ENCODE results near the gene CENPF.
"Not testable (repeated sequence)": the region's sequence is repeated elsewhere in the genome, so short reads cannot be mapped to it uniquely, and the experiment has no call there.

Gene CENPF

DNA sequence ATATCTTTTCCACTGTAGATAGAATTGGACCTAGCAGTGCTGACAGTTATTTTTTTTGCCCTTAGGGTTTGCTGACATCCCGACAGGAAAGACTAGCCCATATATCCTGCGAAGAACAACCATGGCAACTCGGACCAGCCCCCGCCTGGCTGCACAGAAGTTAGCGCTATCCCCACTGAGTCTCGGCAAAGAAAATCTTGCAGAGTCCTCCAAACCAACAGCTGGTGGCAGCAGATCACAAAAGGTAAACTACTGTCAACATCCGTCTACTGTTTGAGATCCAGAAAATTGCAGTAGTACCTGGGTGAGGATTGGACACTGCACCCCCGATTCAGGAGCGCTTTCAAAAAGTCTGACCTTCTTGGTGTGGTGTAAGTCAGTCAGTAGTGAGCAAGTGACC is 55.8 kb downstream of the CENPF start:
- DNase-seq (ENCODE audit: low read depth, low spot score), result peak; percentile 60

DNA sequence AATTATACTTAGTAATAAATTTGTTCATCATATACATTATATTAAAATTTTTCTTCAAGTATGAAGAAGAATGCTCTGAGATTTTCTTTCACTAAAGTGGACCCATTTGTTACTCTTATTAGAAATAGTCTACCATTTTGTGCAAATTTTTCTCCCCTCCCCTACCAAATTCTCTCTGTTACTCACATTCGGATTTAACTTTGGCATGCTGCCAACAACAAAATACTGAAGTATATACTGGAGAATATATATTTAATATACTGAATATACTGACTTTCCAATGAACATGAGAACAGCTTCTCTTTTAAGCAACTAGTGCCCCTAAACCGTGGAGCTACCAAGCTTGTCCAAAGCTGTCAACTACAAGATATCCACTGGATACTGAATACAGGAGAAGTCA is 57.2 kb downstream of the CENPF start:
- no peak for DNase-seq (ENCODE audit: low read depth, low spot score)

GRCh38 chr1:214660900-214661299 is 57.9 kb downstream of the CENPF start:
- DNase-seq (ENCODE audit: low read depth, low spot score), result peak; percentile 88

DNA sequence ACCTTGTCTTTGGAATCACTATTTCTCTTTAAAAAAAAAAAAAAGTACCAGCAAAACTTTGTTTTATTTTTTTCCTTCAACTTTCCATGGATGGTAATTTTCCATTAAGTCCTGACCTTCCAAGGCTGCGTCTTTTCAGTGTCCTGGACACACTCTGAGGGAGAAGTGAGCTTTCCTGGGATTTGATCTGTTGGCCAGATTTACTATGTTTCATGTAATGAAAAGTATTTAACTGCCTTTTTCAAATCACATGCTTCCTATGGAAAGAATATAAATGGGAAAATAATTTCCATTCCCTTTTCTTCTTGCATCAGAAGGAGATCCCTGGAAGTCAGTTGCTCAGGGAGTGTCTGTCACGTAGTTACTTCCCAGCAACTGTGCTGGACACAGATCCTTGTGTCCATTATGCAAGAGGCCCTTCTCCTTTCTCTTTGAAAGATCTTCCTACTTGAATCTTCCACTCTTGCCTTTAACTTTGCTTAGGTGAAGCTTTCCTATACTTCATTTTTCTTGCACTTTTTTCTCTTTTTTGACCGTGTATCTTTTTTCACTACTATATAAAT is 59.3 kb downstream of the CENPF start:
- DNase-seq (ENCODE audit: low read depth, low spot score), result no peak

DNA sequence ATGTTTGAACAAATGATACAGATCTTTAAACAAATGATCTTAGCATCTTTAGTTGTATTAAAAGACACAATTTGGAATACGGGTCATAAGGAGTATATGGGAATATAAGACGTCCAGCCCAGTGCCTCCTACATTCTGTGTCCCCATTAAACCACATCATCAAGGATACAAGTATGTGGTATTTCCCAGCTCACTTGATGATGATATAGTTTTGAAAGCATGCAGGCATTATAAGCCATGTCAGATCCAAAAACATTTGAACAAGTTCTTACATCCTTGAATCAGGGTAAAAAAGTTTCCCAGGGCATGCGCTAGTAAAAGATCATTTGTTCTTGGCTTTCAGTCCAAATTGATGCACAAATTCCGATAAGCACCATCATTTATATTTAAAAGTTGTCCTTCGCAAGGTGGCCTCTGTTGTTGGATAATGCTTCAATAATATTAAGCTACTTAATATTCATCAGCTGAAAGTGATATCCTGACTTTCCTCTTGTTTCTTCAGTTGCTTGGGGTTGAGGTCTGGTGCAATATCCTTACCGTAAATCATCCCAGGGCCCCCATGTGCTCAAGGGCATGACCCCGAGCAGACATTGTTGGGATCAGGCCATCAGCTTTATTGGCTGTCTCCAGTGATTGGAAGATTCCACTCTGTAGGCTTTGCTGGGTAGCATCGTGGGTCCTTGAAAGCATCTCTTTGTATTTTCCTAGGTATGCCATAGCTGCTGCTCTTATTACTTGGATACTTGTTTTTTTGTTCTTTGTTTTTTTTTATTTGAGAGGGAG is 61.8 kb downstream of the CENPF start:
- DNase-seq (ENCODE audit: low read depth, low spot score), result peak; percentile 48

GRCh38 chr1:214665606-214666110 is 62.7 kb downstream of the CENPF start:
- peak; percentile 32 for DNase-seq (ENCODE audit: low read depth, low spot score)

DNA sequence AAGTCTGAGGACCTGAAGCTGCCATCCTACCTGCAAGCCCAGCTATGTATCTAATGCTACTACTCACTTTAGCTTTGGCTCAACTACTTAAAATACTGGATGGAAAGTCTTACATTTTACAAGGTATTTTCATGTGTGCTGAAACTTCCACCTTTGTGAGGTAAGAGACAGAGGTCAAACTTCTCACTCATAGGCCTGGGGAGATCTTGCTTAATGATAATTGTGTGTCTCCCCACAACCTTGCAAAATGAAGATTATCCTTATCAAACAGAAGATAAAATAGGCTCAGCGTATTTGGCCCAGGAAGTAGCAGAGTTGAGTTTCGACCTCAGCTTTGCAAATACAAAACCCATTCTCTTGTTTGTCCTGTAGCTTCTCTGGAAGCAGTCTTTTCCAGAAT is 63.7 kb downstream of the CENPF start:
- DNase-seq (ENCODE audit: low read depth, low spot score), result no peak

GRCh38 chr1:214670098-214670497 is 67.1 kb downstream of the CENPF start:
- DNase-seq (ENCODE audit: low read depth, low spot score), result peak; percentile 40

DNA sequence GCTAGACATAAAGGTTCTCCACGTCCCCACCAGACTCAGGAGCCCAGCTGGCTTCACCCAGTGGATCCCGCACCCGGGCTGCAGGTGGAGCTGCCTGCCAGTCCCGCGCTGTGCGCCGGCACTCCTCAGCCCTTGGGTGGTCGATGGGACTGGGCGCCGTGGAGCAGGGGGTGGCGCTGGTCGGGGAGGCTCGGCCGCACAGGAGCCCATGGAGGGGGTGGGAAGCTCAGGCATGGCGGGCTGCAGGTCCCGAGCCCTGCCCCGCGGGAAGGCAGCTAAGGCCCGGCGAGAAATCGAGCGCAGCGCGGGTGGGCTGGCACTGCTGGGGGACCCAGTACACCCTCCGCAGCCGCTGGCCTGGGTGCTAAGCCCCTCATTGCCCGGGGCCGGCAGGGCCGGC is 70.0 kb downstream of the CENPF start:
- not testable (repeated sequence) for DNase-seq (ENCODE audit: low read depth, low spot score)

- DNase-seq (ENCODE audit: low read depth, low spot score), result no peak
Observed at GRCh38 chr1:214673576-214673975, 70.6 kb downstream of the CENPF start.

DNA sequence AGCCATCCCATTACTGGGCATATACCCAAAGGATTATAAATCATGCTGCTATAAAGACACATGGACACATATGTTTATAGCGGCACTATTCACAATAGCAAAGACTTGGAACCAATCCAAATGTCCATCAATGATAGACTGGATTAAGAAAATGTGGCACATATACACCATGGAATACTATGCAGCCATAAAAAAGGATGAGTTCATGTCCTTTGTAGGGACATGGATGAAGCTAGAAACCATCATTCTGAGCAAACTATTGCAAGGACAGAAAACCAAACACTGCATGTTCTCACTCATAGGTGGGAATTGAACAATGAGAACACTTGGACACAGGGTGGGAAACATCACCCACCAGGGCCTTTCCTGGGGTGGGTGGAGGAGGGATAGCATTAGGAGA is 72.5 kb downstream of the CENPF start:
- not testable (repeated sequence) for DNase-seq (ENCODE audit: low read depth, low spot score)

DNA sequence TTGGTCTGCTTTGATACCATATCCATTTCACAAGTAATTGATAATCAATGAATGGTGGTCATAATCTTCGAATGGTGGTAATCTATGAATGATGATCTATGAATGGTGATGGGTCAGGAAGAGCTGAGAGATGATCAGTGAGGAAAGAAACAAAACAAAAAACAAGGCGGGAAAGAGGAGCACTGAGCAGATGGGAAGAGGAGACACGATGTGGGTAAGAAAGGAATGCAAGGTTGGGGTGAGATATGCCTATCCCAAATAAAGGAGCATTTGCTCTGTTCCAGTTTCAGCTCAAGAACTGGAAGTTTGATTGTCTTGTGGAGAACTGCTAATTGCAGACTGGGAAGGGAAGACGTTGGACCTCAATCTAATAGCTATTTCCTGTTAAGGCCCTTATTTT is 73.8 kb downstream of the CENPF start:
- no peak for DNase-seq (ENCODE audit: low read depth, low spot score)

DNA sequence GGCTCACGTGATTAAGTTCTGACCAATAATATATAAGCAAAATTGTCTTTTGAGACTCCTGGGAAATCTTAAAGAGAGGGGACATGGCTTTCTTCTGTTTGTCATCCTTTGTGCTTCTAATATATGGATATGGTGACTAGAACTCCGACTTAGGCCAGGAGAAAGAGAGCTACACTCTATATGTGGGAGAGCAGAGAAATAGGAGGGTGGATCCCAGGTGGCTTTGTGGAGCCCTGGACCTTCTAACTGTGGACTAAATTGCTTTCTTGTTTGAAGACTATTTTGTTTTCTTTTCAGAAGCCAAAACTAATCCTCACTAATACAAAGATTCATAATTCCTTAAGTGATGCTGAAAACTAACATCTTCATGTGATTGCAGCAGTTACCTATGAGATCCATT is 75.0 kb downstream of the CENPF start:
- DNase-seq (ENCODE audit: low read depth, low spot score), result no peak

GRCh38 chr1:214678386-214678785 is 75.4 kb downstream of the CENPF start:
- peak; percentile 43 for DNase-seq (ENCODE audit: low read depth, low spot score)

- no peak for DNase-seq (ENCODE audit: low read depth, low spot score)
Observed at GRCh38 chr1:214683621-214684020, 80.6 kb downstream of the CENPF start.

- DNase-seq (ENCODE audit: low read depth, low spot score), result peak; percentile 63
Observed at GRCh38 chr1:214685906-214686305, 82.9 kb downstream of the CENPF start.

GRCh38 chr1:214686497-214686896 is 83.5 kb downstream of the CENPF start:
- no peak for DNase-seq (ENCODE audit: low read depth, low spot score)

DNA sequence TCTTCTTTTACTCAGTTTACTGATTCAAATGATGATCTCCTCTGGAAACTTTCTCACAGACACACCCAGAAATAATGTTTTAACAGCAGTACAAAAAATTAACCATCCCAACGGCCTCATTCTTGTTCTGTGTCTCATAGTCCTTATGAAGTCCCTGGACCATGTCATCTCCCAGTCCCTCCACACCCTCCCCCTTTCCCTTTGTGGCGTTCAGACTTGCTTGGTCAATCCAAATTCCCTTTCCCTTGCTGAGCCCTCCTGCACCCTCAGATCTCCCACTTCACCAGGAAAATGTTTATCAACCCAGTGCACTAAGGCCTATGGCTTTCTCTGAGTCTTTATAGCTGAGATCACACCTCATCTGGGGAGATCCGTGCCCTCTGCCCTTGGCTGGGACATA is 85.9 kb downstream of the CENPF start:
- DNase-seq (ENCODE audit: low read depth, low spot score), result no peak

DNA sequence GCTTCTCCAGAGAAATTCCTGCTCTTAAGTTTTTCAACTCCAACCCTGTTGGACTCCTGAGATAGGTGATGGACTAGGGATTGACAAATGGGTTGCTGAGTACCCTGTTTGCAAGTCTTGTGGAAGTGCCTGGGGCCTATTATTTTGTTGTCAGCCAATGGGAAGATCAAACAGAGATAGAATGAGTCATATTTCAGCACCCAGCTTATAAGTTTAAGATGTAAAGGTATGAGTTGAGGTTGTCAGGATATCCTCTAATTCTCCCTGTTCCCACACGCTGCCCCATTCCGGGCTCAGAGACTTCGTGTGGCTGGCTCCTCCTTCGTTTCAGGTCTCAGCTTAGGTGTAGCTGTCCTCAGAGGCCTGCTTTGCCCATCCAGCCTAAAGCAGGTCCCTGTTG is 91.8 kb downstream of the CENPF start:
- no peak for DNase-seq (ENCODE audit: low read depth, low spot score)

GRCh38 chr1:214698559-214698958 is 95.6 kb downstream of the CENPF start:
- no peak for DNase-seq (ENCODE audit: low read depth, low spot score)

DNA sequence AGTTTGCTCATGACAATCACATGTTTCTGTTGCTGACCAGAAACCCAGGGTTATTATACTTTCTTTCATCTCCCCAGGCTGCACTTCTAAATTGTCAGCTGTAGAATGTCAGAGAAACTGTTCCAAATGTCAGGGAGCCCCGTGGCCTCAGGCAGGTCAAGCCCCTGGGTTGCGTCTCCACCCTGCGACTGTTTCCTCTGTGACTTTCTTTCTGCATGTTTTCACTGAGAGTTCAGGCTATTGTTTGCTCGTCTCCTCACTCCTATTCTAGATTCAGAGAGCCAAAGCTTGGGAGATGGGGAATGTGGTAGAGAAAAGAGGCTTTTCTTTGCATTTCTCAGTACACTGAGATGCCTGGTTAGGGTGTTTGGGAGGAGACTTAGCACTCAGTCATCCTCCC is 97.4 kb downstream of the CENPF start:
- DNase-seq (ENCODE audit: low read depth, low spot score), result no peak

DNA sequence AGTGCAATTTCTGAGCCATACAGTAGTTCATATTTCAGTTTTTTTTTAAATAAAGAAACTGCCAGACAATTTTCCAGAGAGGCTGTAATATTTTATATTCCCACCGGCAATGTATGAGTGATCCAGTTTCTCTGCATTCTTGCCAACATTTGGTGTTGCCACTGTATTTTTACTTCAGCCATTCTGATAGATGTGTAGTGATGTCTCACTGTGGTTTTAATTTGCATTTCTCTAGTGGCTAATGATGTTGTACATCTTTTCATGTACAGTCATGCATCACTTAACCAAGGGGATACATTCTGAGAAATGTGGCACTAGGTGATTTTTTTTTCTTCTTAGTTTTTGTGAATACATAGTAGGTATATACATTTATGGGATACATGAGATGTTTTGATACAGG is 99.6 kb downstream of the CENPF start:
- DNase-seq (ENCODE audit: low read depth, low spot score), result peak; percentile 41

Measured in astrocyte of the hippocampus (primary cell).